GM18873 (cell line): ENCODE data around the gene EIF1AY.
"Not testable (repeated sequence)": the region's sequence is repeated elsewhere in the genome, so short reads cannot be mapped to it uniquely, and the experiment has no call there.

Experiments used
- ATAC-seq: cut with Tn5 transposase; IDR thresholded peaks from one replicate; pipeline ENCODE4 v1.9.1; 2021; ENCODE audit warnings: mild to moderate bottlenecking, moderate library complexity, moderate number of reproducible peaks; ENCODE audit not compliant: unreplicated experiment, low FRiP score

The EIF1AY gene

DNA sequence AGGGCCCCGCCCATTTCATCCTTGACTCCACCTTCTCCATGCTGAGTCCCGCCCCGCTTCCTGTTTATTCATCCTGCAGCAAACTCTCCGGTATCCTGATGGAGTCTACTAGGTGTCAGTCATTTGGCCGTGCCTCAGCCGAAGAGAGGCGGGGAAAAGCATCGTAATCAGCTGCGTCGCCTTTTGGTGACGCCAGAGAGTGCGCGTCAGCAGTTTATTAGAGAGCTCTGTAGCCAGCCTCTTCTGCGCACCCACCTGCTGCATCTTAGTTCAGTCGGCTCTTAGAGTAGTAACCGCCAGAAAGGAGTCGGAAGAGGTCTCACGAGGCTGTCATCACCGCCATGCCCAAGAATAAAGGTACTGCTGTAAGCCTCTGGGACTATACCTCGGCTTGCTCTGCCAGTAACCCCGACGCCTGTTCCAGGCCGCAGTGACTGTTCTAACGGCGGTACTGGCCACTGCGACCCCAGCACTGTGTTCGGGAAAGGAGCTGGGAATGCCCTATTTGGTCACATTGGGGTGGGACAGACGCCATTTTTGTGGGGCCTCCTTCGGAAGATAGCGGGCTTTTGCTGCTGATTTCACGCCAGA is at the start of gene EIF1AY:
EIF1AY (plus strand) TSS at position 246 of the 591 bp plus-strand sequence; CDS start at position 342, 96 bp downstream.
- no peak for ATAC-seq

DNA sequence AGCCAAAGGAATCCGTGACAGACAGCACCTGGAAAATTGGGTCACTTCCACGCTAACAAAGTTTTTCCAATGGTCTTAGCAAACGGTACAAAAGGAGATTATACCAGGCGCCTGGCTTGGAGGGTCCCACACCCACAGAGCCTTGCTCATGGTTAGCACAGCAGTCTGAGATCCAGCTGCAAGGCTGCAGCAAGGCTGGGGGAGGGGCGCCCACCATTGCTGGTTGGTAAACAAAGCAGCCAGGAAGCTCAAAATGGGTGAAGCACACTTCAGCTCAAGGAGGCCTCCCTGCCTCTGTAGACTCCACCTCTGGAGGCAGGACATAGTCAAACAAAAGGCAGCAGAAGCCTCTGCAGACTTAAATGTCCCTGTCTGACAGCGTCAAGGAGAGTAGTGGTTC is 47.1 kb upstream of the EIF1AY start:
- no peak for ATAC-seq

GRCh38 chrY:20538186-20538585 is 37.4 kb upstream of the EIF1AY start:
- no peak for ATAC-seq

DNA sequence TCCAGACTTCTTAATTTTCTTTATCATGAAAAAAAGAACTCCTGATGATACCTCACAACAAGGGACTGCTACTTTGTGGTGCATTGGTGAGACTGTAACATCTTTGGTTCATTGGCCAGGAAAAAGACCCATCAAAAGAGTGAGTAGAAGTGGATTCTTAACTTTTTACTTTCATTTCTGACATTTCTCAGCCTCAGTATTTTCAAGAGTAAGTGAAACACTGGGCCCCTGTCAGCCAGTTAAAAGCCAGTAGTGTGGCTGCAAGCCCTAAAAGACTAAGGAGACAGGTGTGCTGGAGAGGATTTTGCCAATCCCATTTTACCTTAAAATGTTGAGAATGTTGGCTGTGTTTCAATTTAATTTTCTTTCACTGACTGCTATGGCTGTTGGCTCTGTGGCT is 36.6 kb upstream of the EIF1AY start:
- ATAC-seq, result no peak

- ATAC-seq, result no peak
Observed at GRCh38 chrY:20544451-20544960, 31.1 kb upstream of the EIF1AY start.

DNA sequence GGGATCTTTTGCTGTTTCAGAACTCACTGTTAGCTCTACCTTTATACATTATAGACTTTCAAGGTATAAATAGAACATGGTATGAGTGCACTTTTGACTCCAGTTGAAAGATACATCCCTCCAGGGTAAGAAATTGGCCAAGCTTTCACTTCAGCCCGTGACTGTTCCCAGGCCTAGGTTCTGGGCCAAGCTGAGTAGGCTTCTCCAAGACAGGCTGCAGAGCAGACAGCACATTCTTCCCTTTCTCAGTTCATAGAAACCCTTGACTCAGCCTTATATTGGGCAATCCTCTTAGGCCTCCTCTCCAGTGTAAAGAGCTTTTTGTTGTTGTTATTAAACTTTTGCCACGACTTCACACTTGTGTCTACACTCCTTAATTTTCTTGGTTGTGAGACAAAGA is 29.5 kb upstream of the EIF1AY start:
- no peak for ATAC-seq

- ATAC-seq, result no peak
Observed at GRCh38 chrY:20549289-20549688, 26.3 kb upstream of the EIF1AY start.

GRCh38 chrY:20551840-20552239 is 23.7 kb upstream of the EIF1AY start:
- no peak for ATAC-seq

DNA sequence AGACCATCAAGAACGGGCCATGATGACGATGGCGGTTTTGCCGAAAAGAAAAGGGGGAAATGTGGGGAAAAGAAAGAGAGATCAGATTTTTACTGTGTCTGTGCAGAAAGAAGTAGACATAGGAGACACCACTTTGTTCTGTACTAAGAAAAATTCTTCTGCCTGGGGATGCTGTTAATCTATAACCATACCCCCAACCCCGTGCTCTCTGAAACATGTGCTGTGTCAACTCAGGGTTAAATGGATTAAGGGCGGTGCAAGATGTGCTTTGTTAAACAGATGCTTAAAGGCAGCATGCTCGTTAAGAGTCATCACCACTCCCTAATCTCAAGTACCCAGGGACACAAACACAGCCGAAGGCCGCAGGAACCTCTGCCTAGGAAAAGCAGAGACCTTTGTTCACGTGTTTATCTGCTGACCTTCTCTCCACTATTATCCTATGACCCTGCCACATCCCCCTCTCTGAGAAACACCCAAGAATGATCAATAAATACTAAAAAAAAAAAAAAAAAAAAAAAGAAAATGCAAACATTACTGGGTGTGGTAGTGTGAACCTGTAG is 22.7 kb upstream of the EIF1AY start:
- not testable (repeated sequence) for ATAC-seq

- no peak for ATAC-seq
Observed at GRCh38 chrY:20555820-20556219, 19.8 kb upstream of the EIF1AY start.

GRCh38 chrY:20558677-20559076 is 16.9 kb upstream of the EIF1AY start:
- ATAC-seq, result no peak

DNA sequence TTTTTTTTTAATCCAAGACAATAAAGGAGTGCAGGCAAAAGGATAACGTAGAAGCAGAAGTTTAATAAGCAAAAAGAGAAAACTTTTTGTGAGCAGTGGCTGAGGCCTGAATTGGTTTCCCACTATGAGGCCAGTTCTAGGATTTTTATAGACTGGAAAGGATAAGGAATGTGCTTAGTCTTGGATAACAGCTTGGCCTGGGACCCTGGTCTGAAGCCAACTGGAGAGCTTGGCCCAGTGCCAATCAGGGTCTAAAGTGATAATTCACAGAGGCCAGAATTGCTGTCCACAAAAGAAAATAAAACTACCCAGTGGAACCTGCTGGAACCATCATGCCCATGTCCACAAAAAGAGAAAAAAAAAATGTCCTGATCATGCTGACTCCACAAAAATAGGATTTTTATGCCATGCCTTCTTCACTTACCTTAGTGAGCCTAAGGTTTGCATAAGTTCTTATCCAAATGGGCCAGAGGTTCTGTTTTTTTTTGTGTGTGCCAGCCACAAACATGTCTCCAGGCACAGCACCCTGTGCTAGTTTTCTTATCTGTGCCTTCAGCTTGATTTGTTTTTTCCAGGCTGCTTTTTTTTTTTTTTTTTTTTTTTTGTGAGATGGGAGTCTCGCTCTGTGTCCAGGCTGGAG is 15.6 kb upstream of the EIF1AY start:
- ATAC-seq, result no peak

- no peak for ATAC-seq
Observed at GRCh38 chrY:20571306-20571705, 4.3 kb upstream of the EIF1AY start.

GRCh38 chrY:20576506-20576905 is 930 bp downstream of the EIF1AY start:
- no peak for ATAC-seq

GRCh38 chrY:20578206-20578605 is 2.6 kb downstream of the EIF1AY start:
- ATAC-seq, result no peak

DNA sequence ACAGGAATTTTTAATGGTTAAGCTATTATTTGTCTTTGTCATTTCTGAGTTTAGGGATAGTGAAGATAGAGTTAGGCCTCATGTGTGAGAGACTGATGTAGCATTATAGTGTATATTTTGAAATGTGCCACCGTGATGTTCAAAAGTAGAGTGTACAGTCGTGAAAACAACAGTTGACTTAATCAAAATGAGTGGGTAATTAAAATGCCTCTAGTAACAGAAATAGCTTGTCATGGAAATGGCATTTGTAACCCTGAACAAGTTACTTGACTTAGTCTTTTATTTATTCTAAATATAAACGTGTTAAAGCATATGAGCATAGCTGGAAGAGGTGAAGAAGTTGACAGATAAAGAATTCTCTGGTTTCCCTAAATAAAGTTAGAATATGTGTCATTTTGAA is 6.1 kb downstream of the EIF1AY start:
- no peak for ATAC-seq

DNA sequence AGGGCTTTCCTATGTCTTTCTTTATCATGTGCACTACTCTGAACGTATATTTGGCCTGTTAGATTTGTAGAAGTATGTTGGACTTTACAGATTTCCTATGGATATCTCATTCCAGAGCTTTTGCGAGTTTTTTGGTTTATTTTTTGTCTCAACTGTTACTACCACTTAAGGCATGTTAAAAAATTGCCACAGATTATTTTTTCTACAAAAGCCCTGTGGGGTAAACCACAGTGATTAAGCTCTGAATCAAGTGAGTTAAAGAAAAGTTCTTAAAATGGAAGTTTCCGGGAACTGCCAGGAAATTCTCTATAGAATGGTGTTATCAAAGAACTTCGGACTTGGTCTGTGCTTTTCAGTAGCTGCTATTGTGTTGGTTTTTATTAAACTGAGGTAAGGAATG is 10.6 kb downstream of the EIF1AY start:
- no peak for ATAC-seq
